ENCODE measurements around the gene BCL7B. TPM values are rescaled to one million over a fixed set of nuclear protein-coding genes. Genes with fewer than 3 reads are reported as not detected.
"Not testable (repeated sequence)": the region's sequence is repeated elsewhere in the genome, so short reads cannot be mapped to it uniquely, and the experiment has no call there.

BCL7B gene
- total RNA-seq, 1 donor from 2014 or later, result 40.4 TPM

DNA sequence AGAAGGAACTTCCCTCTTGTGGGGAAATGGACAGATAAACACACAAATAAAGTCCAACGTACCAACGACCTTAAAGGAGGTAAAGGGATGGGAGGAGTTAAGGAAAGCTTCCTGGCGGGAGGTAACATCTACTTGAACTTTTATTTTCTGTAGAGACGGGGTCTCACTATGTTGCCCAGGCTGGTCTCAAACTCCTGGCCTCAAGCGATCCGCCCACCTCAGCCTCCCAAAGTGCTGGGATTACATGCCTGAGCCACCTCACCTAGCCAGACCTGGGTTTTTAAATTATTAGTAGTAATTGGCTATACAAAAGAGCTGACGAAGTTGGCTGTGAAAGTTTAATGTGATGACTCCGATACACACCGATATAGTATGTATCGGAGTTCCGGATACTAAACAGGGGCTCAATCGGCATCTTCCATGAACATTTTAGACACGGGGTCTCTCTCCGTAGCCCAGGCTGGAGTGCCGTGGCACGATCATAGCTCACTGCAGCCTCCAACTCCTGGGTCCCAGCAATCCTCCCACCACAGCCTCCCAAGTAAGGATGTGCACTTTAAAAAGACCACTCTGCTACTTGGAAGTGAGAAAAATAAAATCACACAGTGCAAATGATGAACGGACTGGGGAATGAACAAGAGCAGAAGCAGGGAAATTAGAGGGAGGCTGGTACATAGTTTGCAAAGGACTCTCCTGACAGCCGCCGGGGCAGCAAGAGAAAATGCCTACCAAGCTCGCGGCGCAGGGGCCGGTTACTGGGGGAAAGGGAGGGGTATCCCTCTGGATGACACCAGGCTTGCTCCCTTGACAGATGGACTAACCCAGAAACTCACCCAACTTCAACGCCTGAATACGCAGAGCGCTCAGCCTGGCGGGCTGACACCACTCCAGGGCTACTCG is 1.0 kb downstream of the BCL7B start:
- H3K36me3 Mint-ChIP-seq, result peaks cover 5% of the 10 kb centered on the region
- peaks cover 17% of the 10 kb centered on the region for H3K4me1 Mint-ChIP-seq
- H3K27ac Mint-ChIP-seq, result peak overlapping the region; percentile 95
- TF ChIP-seq, protein P1, sequence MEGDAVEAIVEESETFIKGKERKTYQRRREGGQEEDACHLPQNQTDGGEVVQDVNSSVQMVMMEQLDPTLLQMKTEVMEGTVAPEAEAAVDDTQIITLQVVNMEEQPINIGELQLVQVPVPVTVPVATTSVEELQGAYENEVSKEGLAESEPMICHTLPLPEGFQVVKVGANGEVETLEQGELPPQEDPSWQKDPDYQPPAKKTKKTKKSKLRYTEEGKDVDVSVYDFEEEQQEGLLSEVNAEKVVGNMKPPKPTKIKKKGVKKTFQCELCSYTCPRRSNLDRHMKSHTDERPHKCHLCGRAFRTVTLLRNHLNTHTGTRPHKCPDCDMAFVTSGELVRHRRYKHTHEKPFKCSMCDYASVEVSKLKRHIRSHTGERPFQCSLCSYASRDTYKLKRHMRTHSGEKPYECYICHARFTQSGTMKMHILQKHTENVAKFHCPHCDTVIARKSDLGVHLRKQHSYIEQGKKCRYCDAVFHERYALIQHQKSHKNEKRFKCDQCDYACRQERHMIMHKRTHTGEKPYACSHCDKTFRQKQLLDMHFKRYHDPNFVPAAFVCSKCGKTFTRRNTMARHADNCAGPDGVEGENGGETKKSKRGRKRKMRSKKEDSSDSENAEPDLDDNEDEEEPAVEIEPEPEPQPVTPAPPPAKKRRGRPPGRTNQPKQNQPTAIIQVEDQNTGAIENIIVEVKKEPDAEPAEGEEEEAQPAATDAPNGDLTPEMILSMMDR (IDR thresholded peaks at IDR 0.05; ENCODE audit: unreplicated experiment), result no peak
- DNase-seq (ENCODE audit: low spot score in 2 of 2, unreplicated experiment in 2 of 2), result no peak
- no peaks in the 10 kb centered on the region for H3K27me3 Mint-ChIP-seq (ENCODE audit: low read depth)
- H3K4me3 Mint-ChIP-seq, result peak overlapping the region; percentile 85
- H3K9me3 Mint-ChIP-seq, result no peaks in the 10 kb centered on the region

DNA sequence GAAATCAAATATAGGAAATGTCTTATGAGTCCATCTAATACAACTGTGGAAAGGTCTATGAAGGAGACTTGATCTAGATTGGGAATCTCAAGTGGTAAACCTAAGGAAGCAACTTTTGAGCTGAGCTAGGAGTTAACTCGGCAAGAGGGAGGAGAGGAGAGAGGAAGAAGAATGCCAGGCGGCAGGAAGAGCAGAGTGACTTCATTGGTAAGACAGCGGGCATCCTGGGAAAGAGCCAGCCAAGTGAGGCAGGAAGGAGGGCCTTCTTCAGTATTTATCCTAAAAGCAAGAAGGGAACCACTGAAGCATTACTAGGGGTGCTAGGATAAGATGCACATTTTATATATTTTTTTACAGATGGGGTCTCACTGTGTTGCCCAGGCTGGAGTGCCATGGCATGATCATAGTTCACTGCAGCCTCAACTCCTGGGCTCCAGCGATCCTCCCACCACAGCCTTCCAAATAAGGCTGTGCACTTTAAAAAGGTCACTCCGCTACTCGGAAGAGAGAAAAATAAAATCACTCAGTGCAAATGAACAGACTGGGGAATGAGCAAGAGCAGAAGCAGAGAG is 2.0 kb downstream of the BCL7B start:
- H3K4me1 Mint-ChIP-seq, result peaks cover 17% of the 10 kb centered on the region
- H3K27ac Mint-ChIP-seq, result peak overlapping the region; percentile 95

DNA sequence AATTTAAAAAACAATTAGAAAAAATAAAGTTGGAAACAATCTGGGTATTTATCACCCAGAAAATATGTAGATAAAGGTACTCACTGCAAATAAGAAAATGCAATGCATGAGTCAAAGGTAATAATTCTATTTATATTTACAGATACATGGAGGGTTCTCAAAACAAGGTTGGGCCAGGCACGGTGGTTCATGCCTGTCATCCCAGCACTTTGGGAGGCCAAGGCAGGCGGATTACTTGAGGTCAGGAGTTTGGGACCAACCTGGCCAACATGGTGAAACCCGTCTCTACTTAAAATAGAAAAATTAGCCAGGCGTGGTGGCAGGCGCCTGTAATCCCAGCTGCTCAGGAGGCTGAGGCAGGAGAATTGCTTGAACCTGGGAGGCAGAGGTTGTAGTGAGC is 7.4 kb downstream of the BCL7B start:
- peaks cover 20% of the 10 kb centered on the region for H3K36me3 Mint-ChIP-seq
- H3K4me1 Mint-ChIP-seq; H3K27me3 Mint-ChIP-seq (ENCODE audit: low read depth); H3K4me3 Mint-ChIP-seq; H3K27ac Mint-ChIP-seq; H3K9me3 Mint-ChIP-seq; DNase-seq (ENCODE audit: low spot score in 2 of 2, unreplicated experiment in 2 of 2): not testable (repeated sequence)

More for the DNA sequence above, 2.0 kb downstream of the BCL7B start:
- H3K36me3 Mint-ChIP-seq, result peaks cover 9% of the 10 kb centered on the region
- peak overlapping the region; percentile 85 for H3K4me3 Mint-ChIP-seq
- H3K9me3 Mint-ChIP-seq, result no peaks in the 10 kb centered on the region
- no peaks in the 10 kb centered on the region for H3K27me3 Mint-ChIP-seq (ENCODE audit: low read depth)
- TF ChIP-seq, protein P1 (IDR thresholded peaks at IDR 0.05; ENCODE audit: unreplicated experiment), result no peak
- DNase-seq (ENCODE audit: low spot score in 2 of 2, unreplicated experiment in 2 of 2), result no peak

DNA sequence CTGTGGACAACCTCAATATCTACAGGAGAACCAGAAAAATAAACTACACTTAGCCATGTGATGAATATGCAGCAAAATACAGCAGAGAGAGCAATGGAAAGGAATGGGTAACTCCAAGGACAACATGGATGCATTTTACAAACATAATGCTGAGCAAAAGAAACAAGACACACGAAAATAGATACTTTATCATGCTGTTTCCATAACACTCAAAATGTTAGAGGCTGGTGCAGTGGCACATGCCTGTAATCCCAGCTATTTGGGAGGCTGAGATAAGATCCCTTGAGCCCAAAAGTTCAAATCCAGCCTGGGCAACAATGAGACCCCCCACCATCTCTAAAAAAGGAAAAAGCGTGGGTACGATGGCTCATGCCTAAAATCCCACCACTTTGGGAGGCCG is 8.3 kb downstream of the BCL7B start:
- H3K4me1 Mint-ChIP-seq, result no peaks in the 10 kb centered on the region
- no peak for DNase-seq (ENCODE audit: low spot score in 2 of 2, unreplicated experiment in 2 of 2)

DNA sequence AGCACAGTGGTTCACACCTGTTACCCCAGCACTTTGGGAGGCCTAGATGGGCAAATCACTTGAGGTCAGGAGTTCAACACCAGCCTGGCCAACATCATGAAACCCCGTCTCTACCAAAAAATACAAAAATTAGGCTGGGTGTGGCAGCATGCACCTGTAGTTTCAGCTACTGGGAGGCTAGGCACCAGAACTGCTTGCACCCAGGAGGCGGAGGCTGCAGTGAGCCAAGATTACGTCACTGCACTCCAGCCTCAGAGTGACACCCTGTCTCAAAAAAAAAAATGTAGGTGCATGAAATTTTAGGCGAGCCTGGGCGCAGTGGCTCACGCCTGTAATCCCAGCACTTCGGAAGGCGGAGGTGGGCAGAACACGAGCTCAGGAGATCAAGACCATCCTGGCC is 9.6 kb downstream of the BCL7B start:
- DNase-seq (ENCODE audit: low spot score in 2 of 2, unreplicated experiment in 2 of 2), result no peak
- TF ChIP-seq, protein P1 (IDR thresholded peaks at IDR 0.05; ENCODE audit: unreplicated experiment), result no peak
- H3K27ac Mint-ChIP-seq, result no peak overlapping the region
- no peaks in the 10 kb centered on the region for H3K4me1 Mint-ChIP-seq
- no peaks in the 10 kb centered on the region for H3K9me3 Mint-ChIP-seq
- H3K36me3 Mint-ChIP-seq, result peaks cover 18% of the 10 kb centered on the region
- no peaks in the 10 kb centered on the region for H3K27me3 Mint-ChIP-seq (ENCODE audit: low read depth)
- H3K4me3 Mint-ChIP-seq, result no peak overlapping the region

More for the DNA sequence above, 8.3 kb downstream of the BCL7B start:
- peaks cover 20% of the 10 kb centered on the region for H3K36me3 Mint-ChIP-seq
- H3K27ac Mint-ChIP-seq, result no peak overlapping the region
- no peak overlapping the region for H3K4me3 Mint-ChIP-seq
- no peaks in the 10 kb centered on the region for H3K9me3 Mint-ChIP-seq
- TF ChIP-seq, protein P1 (IDR thresholded peaks at IDR 0.05; ENCODE audit: unreplicated experiment), result no peak
- no peaks in the 10 kb centered on the region for H3K27me3 Mint-ChIP-seq (ENCODE audit: low read depth)

DNA sequence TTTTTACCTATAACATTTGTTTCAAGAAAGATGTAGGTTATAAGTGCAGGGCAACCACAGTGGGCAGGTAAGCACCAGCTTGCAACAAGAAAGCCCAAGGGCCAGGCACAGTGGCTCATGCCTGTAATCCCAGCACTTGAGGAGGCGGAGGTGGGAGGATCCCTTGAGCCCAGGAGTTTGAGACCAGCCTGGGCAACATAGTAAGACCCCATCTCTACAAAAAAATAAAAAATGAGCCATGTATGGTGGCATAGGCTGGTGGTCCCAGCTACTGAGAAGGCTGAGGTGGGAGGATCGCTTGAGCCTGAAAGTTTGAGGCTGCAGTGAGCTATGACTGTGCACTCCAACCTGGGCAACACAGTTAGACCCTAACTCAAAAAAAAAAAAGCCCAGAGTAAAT is 12.8 kb downstream of the BCL7B start:
- no peak for DNase-seq (ENCODE audit: low spot score in 2 of 2, unreplicated experiment in 2 of 2)
- H3K27ac Mint-ChIP-seq, result no peak overlapping the region
- no peaks in the 10 kb centered on the region for H3K4me1 Mint-ChIP-seq
- H3K9me3 Mint-ChIP-seq, result no peaks in the 10 kb centered on the region
- no peak overlapping the region for H3K4me3 Mint-ChIP-seq
- TF ChIP-seq, protein P1 (IDR thresholded peaks at IDR 0.05; ENCODE audit: unreplicated experiment), result no peak
- H3K36me3 Mint-ChIP-seq, result peaks cover 22% of the 10 kb centered on the region
- no peaks in the 10 kb centered on the region for H3K27me3 Mint-ChIP-seq (ENCODE audit: low read depth)

All from mesothelial cell of epicardium (in vitro differentiated cells).